ENCODE results near the gene DNMT3A. TPM values are rescaled to one million over a fixed set of nuclear protein-coding genes. Genes with fewer than 3 reads are reported as not detected.

DNMT3A gene
- total RNA-seq, 4 donors from 2014 or later, result 14.7 to 40.2 (median 18.3) TPM

DNA sequence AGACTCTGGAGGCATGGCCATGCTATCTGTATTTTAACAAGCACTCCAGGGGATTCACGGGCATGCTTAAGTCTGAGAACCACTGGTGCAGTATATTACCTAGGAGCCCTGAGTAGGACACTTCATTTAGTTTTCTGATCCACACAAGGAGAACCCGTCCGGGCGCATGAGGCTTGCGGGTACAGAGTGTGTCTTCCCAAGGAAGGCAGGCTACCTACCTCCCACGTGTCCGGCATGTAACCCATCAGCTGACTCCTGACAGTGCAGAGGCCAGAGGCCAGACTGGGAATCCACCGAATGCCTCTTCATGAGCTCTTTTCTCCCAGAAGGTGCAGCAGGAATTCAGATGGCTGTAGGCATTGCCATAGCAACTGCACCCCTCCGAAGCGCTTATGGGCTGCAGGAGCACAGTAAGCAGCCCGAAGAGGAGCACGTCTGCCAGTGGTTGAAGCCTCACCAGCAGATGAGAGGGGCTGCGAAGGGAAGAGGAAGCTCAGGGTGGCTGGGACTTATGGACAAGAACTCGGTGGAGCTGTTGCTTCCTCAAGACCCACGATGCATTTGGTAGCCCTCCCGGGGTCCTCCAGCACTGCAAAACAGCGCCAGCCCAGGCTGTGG is 33.8 kb upstream of the DNMT3A start:
- no peaks in the 10 kb centered on the region for H3K36me3 ChIP-seq
- H3K4me3 ChIP-seq, result no peak overlapping the region
- peak overlapping the region in 1 of 4 donors; percentile 73 for H3K27ac ChIP-seq
- no peaks in the 10 kb centered on the region for H3K27me3 ChIP-seq
- WGBS, 2 donors (ENCODE audit: low coverage in 1 of 2), result 70 to 95% methylated on average over 2 to 4 of the region's 17 CpGs
- ATAC-seq, result no peak
- H3K4me1 ChIP-seq, result peaks cover 3 to 23% (median 17%) of the 10 kb centered on the region in 3 donors
- TF ChIP-seq, protein P1, sequence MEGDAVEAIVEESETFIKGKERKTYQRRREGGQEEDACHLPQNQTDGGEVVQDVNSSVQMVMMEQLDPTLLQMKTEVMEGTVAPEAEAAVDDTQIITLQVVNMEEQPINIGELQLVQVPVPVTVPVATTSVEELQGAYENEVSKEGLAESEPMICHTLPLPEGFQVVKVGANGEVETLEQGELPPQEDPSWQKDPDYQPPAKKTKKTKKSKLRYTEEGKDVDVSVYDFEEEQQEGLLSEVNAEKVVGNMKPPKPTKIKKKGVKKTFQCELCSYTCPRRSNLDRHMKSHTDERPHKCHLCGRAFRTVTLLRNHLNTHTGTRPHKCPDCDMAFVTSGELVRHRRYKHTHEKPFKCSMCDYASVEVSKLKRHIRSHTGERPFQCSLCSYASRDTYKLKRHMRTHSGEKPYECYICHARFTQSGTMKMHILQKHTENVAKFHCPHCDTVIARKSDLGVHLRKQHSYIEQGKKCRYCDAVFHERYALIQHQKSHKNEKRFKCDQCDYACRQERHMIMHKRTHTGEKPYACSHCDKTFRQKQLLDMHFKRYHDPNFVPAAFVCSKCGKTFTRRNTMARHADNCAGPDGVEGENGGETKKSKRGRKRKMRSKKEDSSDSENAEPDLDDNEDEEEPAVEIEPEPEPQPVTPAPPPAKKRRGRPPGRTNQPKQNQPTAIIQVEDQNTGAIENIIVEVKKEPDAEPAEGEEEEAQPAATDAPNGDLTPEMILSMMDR (IDR thresholded peaks at IDR 0.05), result no peak
- TF ChIP-seq POLR2A (IDR thresholded peaks at IDR 0.05) (no peak), EP300 (IDR thresholded peaks at IDR 0.05) (no peak), POLR2AphosphoS5 (IDR thresholded peaks at IDR 0.05) (no peak)
- no peaks in the 10 kb centered on the region for H3K9me3 ChIP-seq

DNA sequence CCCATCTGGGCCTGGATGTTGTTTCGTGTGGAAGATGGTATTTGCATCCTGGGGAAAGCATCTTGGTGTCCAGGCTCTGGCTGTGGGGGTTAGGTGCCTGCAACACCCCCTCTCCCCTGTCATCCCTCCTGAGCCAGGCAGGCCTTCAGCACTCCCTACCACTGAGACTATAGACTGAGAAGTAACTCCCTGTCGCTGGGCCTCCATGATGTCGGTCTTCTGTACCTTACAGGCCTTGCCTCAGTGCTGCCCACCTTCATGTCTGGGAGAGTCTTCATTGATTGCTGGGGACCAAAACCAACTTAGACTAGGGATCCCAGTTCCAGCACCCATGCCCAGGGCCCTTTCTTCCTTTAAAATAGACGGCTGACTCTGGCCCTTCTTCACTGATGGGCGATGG is 33.1 kb upstream of the DNMT3A start:
- no peak for ATAC-seq
- TF ChIP-seq POLR2AphosphoS5 (IDR thresholded peaks at IDR 0.05), result no peak
- no peak for TF ChIP-seq EP300 (IDR thresholded peaks at IDR 0.05)
- TF ChIP-seq, protein P1 (IDR thresholded peaks at IDR 0.05), result no peak
- TF ChIP-seq POLR2A (IDR thresholded peaks at IDR 0.05), result no peak
- H3K27ac ChIP-seq, result no peak overlapping the region

DNA sequence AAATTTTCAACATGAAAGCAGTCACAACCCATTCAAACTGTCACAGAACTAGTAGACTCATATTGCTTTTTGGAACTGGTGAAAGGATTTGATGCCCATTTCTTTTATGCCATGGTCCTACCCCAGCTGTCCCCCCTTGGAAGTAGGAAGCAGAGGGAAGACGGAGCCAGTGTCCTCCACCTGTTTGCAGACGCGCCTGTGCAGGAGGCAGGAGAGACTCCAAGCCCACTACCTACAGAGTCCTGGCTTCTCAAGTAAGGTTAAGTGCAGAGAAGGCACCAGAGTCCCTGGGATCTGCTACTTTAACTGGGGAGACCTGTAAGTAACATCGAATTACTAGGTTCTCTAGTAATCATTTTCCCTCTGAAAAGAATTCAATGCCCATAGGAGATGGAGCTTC is 32.7 kb upstream of the DNMT3A start:
- no peak for ATAC-seq
- Histone ChIP-seq H3K36me3 (no peaks in the 10 kb centered on the region), H3K9me3 (no peaks in the 10 kb centered on the region), H3K27ac (no peak overlapping the region), H3K4me1 (peaks cover 3 to 23% (median 17%) of the 10 kb centered on the region in 3 donors), H3K4me3 (no peak overlapping the region), H3K27me3 (no peaks in the 10 kb centered on the region)
- 100% methylated on average over 1 of the region's 4 CpGs; no CpG with 5 or more reads in 1 of the 2 donors for WGBS, 2 donors (ENCODE audit: low coverage in 1 of 2)
- TF ChIP-seq POLR2AphosphoS5 (IDR thresholded peaks at IDR 0.05) (no peak), EP300 (IDR thresholded peaks at IDR 0.05) (no peak), POLR2A (IDR thresholded peaks at IDR 0.05) (no peak)
- TF ChIP-seq, protein P1 (IDR thresholded peaks at IDR 0.05), result no peak

More for the DNA sequence above, 33.1 kb upstream of the DNMT3A start:
- Histone ChIP-seq H3K9me3 (no peaks in the 10 kb centered on the region), H3K4me1 (peaks cover 3 to 23% (median 17%) of the 10 kb centered on the region in 3 donors), H3K4me3 (no peak overlapping the region), H3K36me3 (no peaks in the 10 kb centered on the region), H3K27me3 (no peaks in the 10 kb centered on the region)
- WGBS, 2 donors (ENCODE audit: low coverage in 1 of 2), result 89% methylated on average over 3 of the region's 5 CpGs; no CpG with 5 or more reads in 1 of the 2 donors

DNA sequence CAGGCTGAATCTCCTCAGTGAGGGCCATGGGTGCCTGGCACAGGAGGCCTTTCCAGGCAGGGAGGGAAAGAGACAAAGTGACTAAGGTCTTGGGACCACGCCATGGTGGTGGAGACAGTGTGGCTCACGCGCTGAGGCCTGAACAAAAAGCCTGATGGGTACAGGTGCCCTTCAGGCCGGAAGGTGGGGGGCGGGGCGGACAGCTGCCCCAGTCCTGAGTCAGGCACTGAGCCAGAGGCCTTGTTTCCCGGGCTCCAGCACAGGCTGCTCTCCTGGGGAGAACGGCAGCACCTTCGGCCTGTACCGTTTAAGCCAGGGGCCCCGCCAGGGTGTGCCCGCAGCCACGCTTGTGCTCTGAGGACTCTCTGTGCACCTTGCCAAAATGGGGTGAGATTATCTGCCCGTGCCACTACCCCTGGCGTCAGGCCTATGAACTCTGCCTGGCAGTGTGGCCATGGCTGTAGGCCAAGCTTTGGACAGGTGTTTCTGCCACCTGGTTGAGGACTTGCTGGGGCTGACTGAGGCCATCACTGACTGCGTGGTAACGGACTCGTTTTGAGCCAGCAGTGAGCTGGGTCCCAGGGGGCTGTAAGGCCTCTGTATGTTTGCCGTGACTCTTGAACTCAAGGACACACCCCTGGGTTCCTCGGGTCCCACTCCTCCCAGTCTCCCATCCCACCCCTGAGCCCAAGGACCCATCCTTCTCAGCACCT is 31.7 kb upstream of the DNMT3A start:
- Histone ChIP-seq H3K27me3 (no peaks in the 10 kb centered on the region), H3K4me1 (peaks cover 3 to 23% (median 17%) of the 10 kb centered on the region in 3 donors), H3K4me3 (no peak overlapping the region), H3K27ac (no peak overlapping the region), H3K36me3 (no peaks in the 10 kb centered on the region), H3K9me3 (no peaks in the 10 kb centered on the region)
- TF ChIP-seq EP300 (IDR thresholded peaks at IDR 0.05), result no peak
- TF ChIP-seq POLR2A (IDR thresholded peaks at IDR 0.05), result no peak
- TF ChIP-seq, protein P1 (IDR thresholded peaks at IDR 0.05), result no peak
- TF ChIP-seq POLR2AphosphoS5 (IDR thresholded peaks at IDR 0.05), result no peak
- ATAC-seq, result no peak
- WGBS, 2 donors (ENCODE audit: low coverage in 1 of 2), result 86 to 88% methylated on average over 8 of the region's 20 CpGs
